Astrocyte (in vitro differentiated cells and primary cell): ENCODE data around the gene DLL4. TPM values are rescaled to one million over a fixed set of nuclear protein-coding genes. Genes with fewer than 3 reads are reported as not detected.

Experiments
- DNase-seq: peaks from one replicate; pipeline ENCODE4 v3.0.0-alpha.2; 2010; ENCODE audit warnings: low read depth
- FAIRE-seq: peaks from 2 replicates; lab custom pipeline; 2011; peaks lifted over from hg19 to GRCh38; lab: Jason Lieb, UNC
- H2AFZ ChIP-seq: 2 replicates; pipeline ENCODE4 v1.6.0; 2012; ENCODE audit warnings: low read depth, low read length, inconsistent platforms
- H3K27ac ChIP-seq: 2 replicates; pipeline ENCODE4 v1.5.1; 2011; ENCODE audit warnings: low read depth, low read length, inconsistent platforms
- H3K27me3 ChIP-seq: 2 replicates; pipeline ENCODE4 v1.6.0; 2011; ENCODE audit warnings: low read length, inconsistent platforms; ENCODE audit not compliant: insufficient read depth
- H3K36me3 ChIP-seq: 2 replicates; pipeline ENCODE4 v1.5.1; 2011; ENCODE audit warnings: low read length, inconsistent platforms; ENCODE audit not compliant: insufficient read depth
- H3K4me1 ChIP-seq: 2 replicates; pipeline ENCODE4 v1.5.1; 2011; ENCODE audit warnings: low read length, inconsistent platforms; ENCODE audit not compliant: insufficient read depth
- H3K4me2 ChIP-seq: 2 replicates; pipeline ENCODE4 v1.6.0; 2012; ENCODE audit warnings: low read length, inconsistent platforms
- H3K4me3 ChIP-seq: 2 replicates; pipeline ENCODE4 v1.5.1; 2011; ENCODE audit warnings: low read depth, mild to moderate bottlenecking, low read length, inconsistent platforms; ENCODE audit not compliant: insufficient read depth
- H3K79me2 ChIP-seq: 2 replicates; pipeline ENCODE4 v1.6.0; 2012; ENCODE audit warnings: mild to moderate bottlenecking, low read length, inconsistent platforms; ENCODE audit not compliant: insufficient read depth
- H3K9ac ChIP-seq: 2 replicates; pipeline ENCODE4 v1.6.0; 2012; ENCODE audit warnings: mild to moderate bottlenecking, low read length, inconsistent platforms
- H3K9me3 ChIP-seq: 2 replicates; pipeline ENCODE4 v1.5.1; 2012; ENCODE audit warnings: low read depth, mild to moderate bottlenecking, low read length, inconsistent platforms; ENCODE audit not compliant: insufficient read depth
- H4K20me1 ChIP-seq: 2 replicates; pipeline ENCODE4 v1.6.0; 2012; ENCODE audit warnings: low read length, inconsistent platforms; ENCODE audit not compliant: insufficient read depth
- H3K27ac Mint-ChIP-seq: one replicate; pipeline ENCODE4 v1.8.0; 2021; ENCODE audit warnings: mild to moderate bottlenecking, mixed read lengths; ENCODE audit not compliant: unreplicated experiment
- H3K27me3 Mint-ChIP-seq: one replicate; pipeline ENCODE4 v1.8.0; 2021; ENCODE audit warnings: low read depth, mixed read lengths; ENCODE audit not compliant: unreplicated experiment
- H3K36me3 Mint-ChIP-seq: one replicate; pipeline ENCODE4 v1.8.0; 2021; ENCODE audit warnings: low read depth, mixed read lengths; ENCODE audit not compliant: unreplicated experiment
- H3K4me1 Mint-ChIP-seq: one replicate; pipeline ENCODE4 v1.8.0; 2021; ENCODE audit warnings: low read depth, mixed read lengths; ENCODE audit not compliant: unreplicated experiment
- H3K4me3 Mint-ChIP-seq: one replicate; pipeline ENCODE4 v1.8.0; 2021; ENCODE audit warnings: mild to moderate bottlenecking, moderate library complexity, mixed read lengths; ENCODE audit not compliant: unreplicated experiment
- H3K9me3 Mint-ChIP-seq: one replicate; pipeline ENCODE4 v1.8.0; 2021; ENCODE audit warnings: mild to moderate bottlenecking, mixed read lengths; ENCODE audit not compliant: unreplicated experiment
- EZH2 ChIP-seq: IDR thresholded peaks from 2 replicates; pipeline ENCODE4 v1.6.1; 2012; ENCODE audit warnings: mild to moderate bottlenecking, low read length, inconsistent platforms; ENCODE audit not compliant: insufficient read depth
- total RNA-seq: library from RNA; stranded (reverse); gene quantifications from 2 replicates; pipeline ENCODE4 v1.2.1, GENCODE V29; 2021
- TF ChIP-seq, protein P1 (sequence below): IDR thresholded peaks from 2 replicates; pipeline ENCODE4 v1.5.1; 2011; ENCODE audit warnings: low read depth, mild to moderate bottlenecking, inconsistent platforms, low read length, moderate library complexity; ENCODE audit not compliant: insufficient read depth

The DLL4 gene
- total RNA-seq, 1 donor from 2014 or later: 0.09 TPM

DNA sequence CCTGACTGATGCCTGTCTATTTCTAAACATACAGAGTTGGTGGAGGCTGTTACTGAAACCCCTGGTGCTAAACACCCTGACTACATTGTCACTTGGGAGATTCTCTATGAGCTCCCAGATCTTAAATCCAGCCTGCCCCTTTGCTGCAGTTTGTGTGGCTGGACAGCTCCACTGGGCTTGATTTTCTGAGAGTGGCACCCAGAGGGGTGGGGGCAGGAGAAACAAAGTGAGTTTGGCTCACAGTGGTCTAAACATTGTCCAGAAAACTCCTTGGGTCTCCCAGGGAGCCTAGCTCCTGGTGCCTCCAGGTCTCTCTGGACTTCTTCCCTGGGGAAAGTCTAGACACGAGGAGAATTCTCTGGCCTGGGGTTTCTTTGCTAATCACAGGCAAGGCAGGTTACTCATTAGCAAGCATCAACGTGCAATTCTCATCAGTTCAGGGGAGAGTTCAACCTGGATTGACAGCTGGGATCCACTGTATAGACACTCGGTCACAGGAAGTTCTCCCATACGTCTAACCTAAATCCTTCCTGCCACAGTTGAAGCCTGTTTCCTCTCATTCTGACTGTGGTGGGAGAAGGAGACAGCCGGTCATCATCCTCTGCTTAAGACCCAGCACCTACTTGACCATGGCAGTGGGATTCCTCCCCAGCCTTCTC is 7.1 kb upstream of the DLL4 start:
- Histone ChIP-seq H3K9ac (no peak overlapping the region), H3K9me3 (no peaks in the 10 kb centered on the region), H3K27ac (no peak overlapping the region), H3K4me3 (no peak overlapping the region), H3K27me3 (peaks cover 23% of the 10 kb centered on the region), H3K4me1 (peaks cover 20% of the 10 kb centered on the region), H3K79me2 (no peaks in the 10 kb centered on the region), H2AFZ (no peak overlapping the region), H3K4me2 (no peak overlapping the region), H3K36me3 (no peaks in the 10 kb centered on the region), H4K20me1 (peaks cover 2% of the 10 kb centered on the region)
- peaks cover 65% of the 10 kb centered on the region for H3K27me3 Mint-ChIP-seq
- no peak overlapping the region for H3K27ac Mint-ChIP-seq
- peaks cover 8% of the 10 kb centered on the region for H3K4me1 Mint-ChIP-seq
- FAIRE-seq (no peak), DNase-seq (no peak)
- H3K9me3 Mint-ChIP-seq: no peaks in the 10 kb centered on the region
- TF ChIP-seq, protein P1, sequence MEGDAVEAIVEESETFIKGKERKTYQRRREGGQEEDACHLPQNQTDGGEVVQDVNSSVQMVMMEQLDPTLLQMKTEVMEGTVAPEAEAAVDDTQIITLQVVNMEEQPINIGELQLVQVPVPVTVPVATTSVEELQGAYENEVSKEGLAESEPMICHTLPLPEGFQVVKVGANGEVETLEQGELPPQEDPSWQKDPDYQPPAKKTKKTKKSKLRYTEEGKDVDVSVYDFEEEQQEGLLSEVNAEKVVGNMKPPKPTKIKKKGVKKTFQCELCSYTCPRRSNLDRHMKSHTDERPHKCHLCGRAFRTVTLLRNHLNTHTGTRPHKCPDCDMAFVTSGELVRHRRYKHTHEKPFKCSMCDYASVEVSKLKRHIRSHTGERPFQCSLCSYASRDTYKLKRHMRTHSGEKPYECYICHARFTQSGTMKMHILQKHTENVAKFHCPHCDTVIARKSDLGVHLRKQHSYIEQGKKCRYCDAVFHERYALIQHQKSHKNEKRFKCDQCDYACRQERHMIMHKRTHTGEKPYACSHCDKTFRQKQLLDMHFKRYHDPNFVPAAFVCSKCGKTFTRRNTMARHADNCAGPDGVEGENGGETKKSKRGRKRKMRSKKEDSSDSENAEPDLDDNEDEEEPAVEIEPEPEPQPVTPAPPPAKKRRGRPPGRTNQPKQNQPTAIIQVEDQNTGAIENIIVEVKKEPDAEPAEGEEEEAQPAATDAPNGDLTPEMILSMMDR: no peak
- no peak for TF ChIP-seq EZH2
- no peak overlapping the region for H3K4me3 Mint-ChIP-seq
- H3K36me3 Mint-ChIP-seq: peaks cover under 1% of the 10 kb centered on the region

DNA sequence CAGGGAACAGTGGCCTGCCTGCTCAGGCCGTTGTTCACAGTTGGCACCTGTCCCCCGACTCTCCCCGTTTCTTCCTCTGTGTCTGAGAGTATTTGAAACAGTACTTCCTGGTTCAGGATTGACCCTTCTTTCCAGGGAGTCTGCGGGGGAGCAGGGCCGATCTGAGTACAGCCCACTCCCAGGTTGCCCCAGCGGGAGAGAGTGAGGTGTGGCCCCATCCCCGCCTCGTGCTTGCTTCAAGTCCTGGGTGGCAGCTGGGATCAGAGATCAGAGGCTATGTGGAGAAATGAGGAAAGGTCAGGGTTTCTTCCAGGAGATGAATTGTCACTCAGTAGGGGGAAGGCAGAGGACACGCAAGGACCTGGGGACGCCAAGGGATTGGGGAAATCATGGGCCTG is 6.5 kb upstream of the DLL4 start:
- H3K4me1 ChIP-seq: peaks cover 20% of the 10 kb centered on the region
- peaks cover 26% of the 10 kb centered on the region for H3K27me3 ChIP-seq
- H4K20me1 ChIP-seq: peaks cover 4% of the 10 kb centered on the region
- Mint-ChIP-seq H3K4me1 (peaks cover 11% of the 10 kb centered on the region), H3K4me3 (peak overlapping the region; percentile 20), H3K27me3 (peaks cover 64% of the 10 kb centered on the region), H3K27ac (no peak overlapping the region), H3K36me3 (peaks cover 2% of the 10 kb centered on the region), H3K9me3 (no peaks in the 10 kb centered on the region)
- H3K4me3 ChIP-seq: no peak overlapping the region
- no peak overlapping the region for H2AFZ ChIP-seq
- H3K36me3 ChIP-seq: no peaks in the 10 kb centered on the region
- no peak for TF ChIP-seq EZH2
- TF ChIP-seq, protein P1: no peak
- no peak overlapping the region for H3K27ac ChIP-seq
- H3K9ac ChIP-seq: no peak overlapping the region
- no peaks in the 10 kb centered on the region for H3K9me3 ChIP-seq
- no peak for FAIRE-seq
- DNase-seq: no peak
- no peaks in the 10 kb centered on the region for H3K79me2 ChIP-seq
- H3K4me2 ChIP-seq: no peak overlapping the region

DNA sequence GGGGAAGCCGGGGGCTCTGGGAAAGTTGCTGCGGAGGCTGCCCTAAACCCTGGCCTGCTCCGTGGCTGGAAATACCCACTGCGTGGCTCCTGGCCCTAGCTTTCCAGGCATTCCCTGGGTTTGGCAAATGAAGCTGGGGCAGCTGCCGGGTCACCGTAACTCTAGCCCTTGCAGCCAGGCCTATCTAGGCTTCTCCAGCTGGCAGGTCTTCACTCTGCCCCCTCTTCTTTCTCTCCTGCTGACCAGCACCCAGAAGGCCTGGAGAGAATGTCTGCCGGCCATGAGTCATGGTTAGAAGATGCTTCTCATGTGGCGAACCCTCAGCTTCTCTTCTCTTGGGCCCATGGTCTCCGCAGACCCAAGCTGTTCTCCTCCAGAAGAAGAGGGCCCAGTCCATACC is 5.6 kb upstream of the DLL4 start:
- H3K27me3 ChIP-seq: peaks cover 30% of the 10 kb centered on the region
- FAIRE-seq: no peak
- H3K27me3 Mint-ChIP-seq: peaks cover 60% of the 10 kb centered on the region

More for the DNA sequence above, 5.6 kb upstream of the DLL4 start:
- DNase-seq: no peak
- TF ChIP-seq, protein P1: no peak
- TF ChIP-seq EZH2: no peak
- Mint-ChIP-seq H3K27ac (no peak overlapping the region), H3K9me3 (no peaks in the 10 kb centered on the region), H3K4me3 (no peak overlapping the region), H3K36me3 (peaks cover 2% of the 10 kb centered on the region), H3K4me1 (peaks cover 11% of the 10 kb centered on the region)
- Histone ChIP-seq H2AFZ (no peak overlapping the region), H3K9ac (no peak overlapping the region), H3K4me1 (peaks cover 15% of the 10 kb centered on the region), H3K36me3 (no peaks in the 10 kb centered on the region), H3K9me3 (no peaks in the 10 kb centered on the region), H3K79me2 (no peaks in the 10 kb centered on the region), H4K20me1 (peaks cover 4% of the 10 kb centered on the region), H3K27ac (no peak overlapping the region), H3K4me2 (no peak overlapping the region), H3K4me3 (no peak overlapping the region)
